GM13976 (cell line): Measurements from ENCODE around the gene NDUFA13.
A peak's percentile ranks its signal among the peaks of the same experiment; 100 is the strongest.
"Not testable (repeated sequence)": the region's sequence is repeated elsewhere in the genome, so short reads cannot be mapped to it uniquely, and the experiment has no call there.

Experiments used
- DNase-seq: peaks from one replicate; pipeline ENCODE4 v3.0.0; 2012; ENCODE audit warnings: low spot score
- in situ Hi-C: fragments of 300-500 bp; cut with MboI; formaldehyde crosslinking; loops from one replicate; pipeline ENCODE4 v1.12.0; 2022; ENCODE audit warnings: low sequenced_read_pairs, mixed read lengths, inconsistent platforms; ENCODE audit not compliant: unreplicated experiment
- TF ChIP-seq, protein P1 (sequence below): IDR thresholded peaks from 2 replicates; pipeline ENCODE4 v1.5.1; 2012; ENCODE audit warnings: borderline replicate concordance, mild to moderate bottlenecking; ENCODE audit not compliant: insufficient read depth; ENCODE audit errors: extremely low read depth, missing control alignments, control extremely low read depth

The NDUFA13 gene

GRCh38 chr19:19515642-19516519 lies at the start of gene NDUFA13:
TSS of gene NDUFA13 (plus strand) at chr19:19516225. CDS start at chr19:19516239, 14 bp downstream.
- TF ChIP-seq, protein P1, sequence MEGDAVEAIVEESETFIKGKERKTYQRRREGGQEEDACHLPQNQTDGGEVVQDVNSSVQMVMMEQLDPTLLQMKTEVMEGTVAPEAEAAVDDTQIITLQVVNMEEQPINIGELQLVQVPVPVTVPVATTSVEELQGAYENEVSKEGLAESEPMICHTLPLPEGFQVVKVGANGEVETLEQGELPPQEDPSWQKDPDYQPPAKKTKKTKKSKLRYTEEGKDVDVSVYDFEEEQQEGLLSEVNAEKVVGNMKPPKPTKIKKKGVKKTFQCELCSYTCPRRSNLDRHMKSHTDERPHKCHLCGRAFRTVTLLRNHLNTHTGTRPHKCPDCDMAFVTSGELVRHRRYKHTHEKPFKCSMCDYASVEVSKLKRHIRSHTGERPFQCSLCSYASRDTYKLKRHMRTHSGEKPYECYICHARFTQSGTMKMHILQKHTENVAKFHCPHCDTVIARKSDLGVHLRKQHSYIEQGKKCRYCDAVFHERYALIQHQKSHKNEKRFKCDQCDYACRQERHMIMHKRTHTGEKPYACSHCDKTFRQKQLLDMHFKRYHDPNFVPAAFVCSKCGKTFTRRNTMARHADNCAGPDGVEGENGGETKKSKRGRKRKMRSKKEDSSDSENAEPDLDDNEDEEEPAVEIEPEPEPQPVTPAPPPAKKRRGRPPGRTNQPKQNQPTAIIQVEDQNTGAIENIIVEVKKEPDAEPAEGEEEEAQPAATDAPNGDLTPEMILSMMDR = no peak

GRCh38 chr19:19468424-19469050 lies 47.5 kb upstream of the NDUFA13 start:
- in situ Hi-C loops = no loop called here
- TF ChIP-seq, protein P1 = no peak

More at GRCh38 chr19:19515642-19516519, at the start of gene NDUFA13:
- in situ Hi-C loops = no loop called here
- DNase-seq = peak; percentile 96

DNA sequence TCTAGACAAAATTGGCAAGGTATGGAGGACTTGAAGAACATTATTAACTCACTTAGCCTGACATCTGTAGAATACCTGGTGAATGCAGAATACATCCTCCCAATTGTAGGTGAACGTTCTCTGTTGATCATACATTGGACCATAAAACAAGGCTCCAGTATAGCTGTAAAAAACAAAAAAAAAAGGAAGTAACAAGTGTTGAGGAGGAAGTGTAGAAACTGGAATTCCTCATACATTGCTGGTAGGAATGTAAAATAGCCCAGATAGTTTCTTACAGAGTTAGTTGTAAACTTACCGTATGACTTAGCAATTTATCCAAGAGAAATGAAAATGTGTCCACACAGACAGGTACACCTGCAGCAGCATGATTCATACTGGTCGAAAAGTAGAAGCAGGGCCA lies 45.4 kb upstream of the NDUFA13 start:
- TF ChIP-seq, protein P1 = no peak
- no peak for DNase-seq
- in situ Hi-C loops = no loop called here

More at GRCh38 chr19:19468424-19469050, 47.5 kb upstream of the NDUFA13 start:
- no peak for DNase-seq

- TF ChIP-seq, protein P1 = no peak
- no peak for DNase-seq
- in situ Hi-C loops = no loop called here
Measured at GRCh38 chr19:19471682-19472081, 44.3 kb upstream of the NDUFA13 start.

- in situ Hi-C loops, DNase-seq: not testable (repeated sequence)
Measured at GRCh38 chr19:19472106-19472505, 43.9 kb upstream of the NDUFA13 start.

GRCh38 chr19:19475015-19475765 lies 40.8 kb upstream of the NDUFA13 start:
- TF ChIP-seq, protein P1 = no peak
- DNase-seq = no peak
- in situ Hi-C loops = loop anchor here (25.0 kb wide), 1 partner anchor 288 kb away; the partner anchor contains the start of genes BORCS8 and RFXANK
